ENCODE measurements around the gene POLH.
"Not testable (repeated sequence)": the region's sequence is repeated elsewhere in the genome, so short reads cannot be mapped to it uniquely, and the experiment has no call there.

The POLH gene

DNA sequence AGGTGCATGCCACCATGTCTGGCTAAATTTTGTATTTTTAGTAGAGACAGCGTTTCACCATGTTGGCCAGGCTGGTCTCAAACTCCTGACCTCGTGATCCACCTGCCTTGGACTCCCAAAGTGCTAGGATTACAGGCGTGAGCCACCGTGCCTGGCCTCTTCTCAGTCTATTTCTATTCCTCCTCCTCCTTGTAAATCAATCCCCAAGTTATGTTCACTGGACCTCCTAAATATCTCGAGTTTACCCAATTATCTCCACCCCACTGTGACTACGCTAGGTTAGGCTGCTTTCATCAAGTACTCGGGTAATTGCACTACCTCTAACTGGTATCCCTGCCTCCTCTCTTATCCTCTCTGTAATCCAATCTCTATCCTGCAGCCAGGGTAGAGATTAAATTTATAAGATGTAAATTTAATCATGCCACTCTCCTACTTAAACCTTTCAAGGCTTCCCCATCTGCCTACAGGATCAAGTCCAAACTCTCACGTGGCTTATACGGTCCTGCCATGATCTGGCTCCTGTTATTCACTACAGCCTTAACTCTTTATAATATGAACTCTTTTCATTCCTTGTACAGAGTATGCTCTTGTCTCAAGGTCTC lies 58.8 kb downstream of the POLH start:
- no peak for FAIRE-seq

DNA sequence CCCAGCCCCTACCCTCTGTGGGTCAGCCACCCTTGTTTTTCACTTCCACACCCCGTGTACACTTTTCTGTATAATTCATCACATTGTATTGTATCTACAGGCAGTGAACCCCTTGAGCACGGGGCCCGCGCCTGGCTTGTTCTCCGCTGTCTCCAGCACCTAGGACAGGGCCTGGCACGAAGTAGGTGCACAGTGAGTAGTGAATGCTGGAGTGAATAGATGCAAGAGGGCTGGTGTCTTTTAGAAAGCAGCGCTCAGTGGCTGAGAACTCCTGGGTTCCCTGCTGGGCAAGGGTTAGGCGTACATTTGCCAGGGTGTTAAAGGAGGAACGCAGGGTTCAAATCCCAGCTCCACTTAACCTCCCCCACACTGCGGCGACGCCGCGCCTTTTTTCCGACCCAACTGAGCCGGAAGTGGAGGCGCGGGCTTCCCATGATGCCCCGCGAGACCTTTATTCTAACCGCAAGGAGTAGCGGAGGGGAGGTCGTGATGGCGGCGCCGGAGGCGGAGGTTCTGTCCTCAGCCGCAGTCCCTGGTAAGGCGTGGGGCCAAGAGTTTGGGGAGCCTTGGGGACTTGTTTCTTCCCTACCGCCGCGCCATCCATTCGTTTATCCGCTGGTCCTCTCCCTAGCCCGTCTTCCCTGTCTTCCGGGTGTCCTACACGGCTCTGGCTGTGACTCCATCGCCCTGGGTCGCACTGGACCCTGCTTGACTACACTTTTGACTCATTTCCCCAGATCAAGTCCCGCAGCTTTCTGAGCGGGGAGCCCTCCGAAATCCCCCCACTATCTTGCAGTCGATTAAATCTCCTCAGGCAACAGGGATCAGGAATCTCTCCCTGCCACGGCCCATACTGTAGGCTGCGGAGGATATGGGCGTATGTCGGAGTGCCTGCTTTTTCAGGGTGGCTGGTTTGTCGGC lies 59.7 kb downstream of the POLH start, which contains the start of gene MAD2L1BP:
Gene MAD2L1BP, plus strand, starts transcription at position 454 of the 921 bp plus-strand sequence. Its CDS starts 36 bp downstream, at position 490.
- no peak for FAIRE-seq

DNA sequence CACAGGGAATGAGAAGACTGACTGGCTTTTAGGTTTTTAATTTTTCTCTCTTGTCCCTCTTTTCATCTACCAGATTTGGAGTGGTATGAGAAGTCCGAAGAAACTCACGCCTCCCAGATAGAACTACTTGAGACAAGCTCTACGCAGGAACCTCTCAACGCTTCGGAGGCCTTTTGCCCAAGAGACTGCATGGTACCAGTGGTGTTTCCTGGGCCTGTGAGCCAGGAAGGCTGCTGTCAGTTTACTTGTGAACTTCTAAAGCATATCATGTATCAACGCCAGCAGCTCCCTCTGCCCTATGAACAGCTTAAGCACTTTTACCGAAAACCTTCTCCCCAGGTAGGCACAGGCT lies 60.3 kb downstream of the POLH start:
- FAIRE-seq = no peak

DNA sequence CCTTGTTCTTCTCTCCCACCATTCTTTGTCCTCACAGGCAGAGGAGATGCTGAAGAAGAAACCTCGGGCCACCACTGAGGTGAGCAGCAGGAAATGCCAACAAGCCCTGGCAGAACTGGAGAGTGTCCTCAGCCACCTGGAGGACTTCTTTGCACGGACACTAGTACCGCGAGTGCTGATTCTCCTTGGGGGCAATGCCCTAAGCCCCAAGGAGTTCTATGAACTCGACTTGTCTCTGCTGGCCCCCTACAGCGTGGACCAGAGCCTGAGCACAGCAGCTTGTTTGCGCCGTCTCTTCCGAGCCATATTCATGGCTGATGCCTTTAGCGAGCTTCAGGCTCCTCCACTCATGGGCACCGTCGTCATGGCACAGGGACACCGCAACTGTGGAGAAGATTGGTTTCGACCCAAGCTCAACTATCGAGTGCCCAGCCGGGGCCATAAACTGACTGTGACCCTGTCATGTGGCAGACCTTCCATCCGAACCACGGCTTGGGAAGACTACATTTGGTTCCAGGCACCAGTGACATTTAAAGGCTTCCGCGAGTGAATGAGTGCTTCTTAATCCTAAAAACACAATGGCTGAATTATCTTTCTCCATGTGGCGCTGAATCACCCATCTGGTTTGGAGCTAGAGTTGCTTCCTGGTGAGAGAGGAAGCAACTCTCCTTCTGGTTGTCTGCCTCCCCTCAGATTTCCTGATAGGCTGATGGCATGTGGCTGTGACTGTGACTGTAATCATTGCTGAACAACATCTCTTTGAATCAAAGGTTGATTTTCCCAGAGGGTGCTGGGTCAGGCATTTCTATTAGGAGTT lies 64.2 kb downstream of the POLH start:
- FAIRE-seq = no peak

DNA sequence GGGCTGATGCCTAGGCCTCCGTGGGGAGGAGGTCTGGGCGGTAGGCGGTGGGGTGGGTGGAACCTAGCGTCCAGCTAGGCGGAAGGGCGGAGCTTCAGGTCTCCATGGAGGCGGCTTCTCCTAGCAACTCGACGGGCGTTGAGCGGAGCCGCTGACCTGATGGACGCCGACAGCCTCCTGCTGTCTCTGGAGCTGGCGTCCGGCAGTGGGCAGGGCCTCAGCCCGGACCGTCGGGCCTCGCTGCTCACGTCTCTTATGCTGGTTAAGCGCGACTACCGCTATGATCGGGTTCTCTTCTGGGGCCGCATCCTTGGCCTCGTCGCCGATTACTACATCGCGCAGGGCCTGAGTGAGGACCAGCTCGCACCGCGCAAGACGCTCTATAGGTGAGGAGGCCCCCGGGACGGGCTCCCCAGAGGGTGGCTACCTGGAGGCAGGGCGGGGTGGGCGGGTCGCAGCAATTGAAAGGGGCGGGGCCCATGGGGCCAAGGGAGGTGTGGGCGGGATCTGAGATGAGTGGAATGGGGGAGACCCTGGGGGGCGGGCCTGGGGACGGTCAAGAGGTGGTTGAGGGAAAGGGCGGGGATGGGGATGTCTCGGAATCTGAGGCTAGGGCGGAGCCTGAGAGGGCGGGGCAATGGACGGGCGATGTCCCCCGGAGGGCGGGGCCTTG lies 69.1 kb downstream of the POLH start, which contains the start of gene RSPH9:
Gene RSPH9, plus strand, starts transcription at position 97 of the 673 bp plus-strand sequence. Its CDS starts 63 bp downstream, at position 160.
- peak; percentile 74 for FAIRE-seq

DNA sequence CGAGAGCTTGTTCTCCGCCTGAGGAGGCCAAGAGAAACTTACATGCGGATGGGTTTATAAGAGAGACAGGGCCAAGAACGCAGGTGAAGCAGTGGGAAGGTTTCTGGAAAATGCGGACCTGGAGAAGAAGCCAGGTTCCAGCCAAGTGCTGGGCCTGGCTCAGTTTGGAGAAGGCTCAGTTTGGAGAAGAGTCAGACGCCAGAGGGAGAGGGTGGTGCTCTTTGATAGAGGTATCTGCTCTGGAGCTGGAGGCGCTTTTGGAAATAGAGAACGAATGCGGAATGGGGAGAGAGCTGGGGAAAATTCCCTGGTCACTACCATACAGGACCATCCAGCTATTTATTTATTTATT lies 69.6 kb downstream of the POLH start:
- FAIRE-seq = no peak

DNA sequence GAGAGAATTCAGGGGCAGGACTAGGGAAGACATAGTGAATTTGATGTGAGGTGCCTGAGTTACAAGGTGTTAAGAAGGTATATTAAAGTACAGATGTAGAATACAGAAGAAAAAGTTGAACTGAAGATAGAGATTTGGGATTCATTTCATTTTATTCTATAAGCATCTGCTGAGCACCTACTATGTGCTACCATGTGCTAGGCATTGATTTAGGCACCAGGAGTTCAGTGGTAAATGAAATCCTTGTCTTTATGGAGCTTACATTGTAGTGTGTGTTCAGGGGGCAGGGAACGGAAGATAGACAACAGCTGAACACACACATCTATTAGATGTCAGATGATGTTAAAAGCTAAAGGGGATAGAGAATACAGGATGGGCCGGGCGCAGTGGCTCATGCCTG lies 71.6 kb downstream of the POLH start:
- FAIRE-seq = no peak

DNA sequence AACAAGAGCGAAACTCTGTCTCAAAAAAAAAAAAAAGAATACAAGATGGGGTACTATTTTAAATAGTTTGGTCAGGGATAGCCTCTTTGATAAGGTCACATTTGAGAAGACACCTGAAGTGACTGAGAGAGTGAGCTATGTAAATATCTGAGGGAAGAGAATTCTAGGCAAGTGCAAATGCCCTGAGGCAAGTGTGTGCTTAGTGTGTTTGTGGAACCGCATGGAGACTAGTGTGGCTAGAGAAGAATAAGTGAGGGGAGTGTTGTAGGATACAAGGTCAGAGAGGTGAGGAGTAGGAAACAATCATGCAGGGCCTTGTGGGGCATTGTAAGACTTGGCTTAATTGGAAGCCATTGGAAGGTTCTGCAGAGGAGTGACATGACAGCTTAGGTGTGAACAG lies 72.3 kb downstream of the POLH start:
- no peak for FAIRE-seq

DNA sequence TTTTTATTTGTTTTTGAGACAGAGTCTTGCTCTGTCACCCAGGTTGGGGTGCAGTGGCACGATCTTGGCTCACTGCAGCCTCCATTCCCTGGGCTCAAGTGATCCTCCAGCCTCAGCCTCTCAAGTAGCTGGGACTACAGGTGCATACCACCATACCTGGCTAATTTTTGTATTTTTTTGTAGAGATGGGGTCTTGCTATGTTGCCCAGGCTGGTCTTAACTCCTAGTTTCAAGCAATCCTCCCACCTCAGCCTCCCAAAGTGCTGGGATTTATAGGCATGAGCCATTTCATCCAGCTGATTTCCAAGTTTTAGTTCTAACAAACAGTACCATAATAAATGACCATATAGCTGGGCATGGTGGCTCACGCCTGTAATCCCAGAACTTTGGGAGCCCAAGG lies 76.8 kb downstream of the POLH start:
- FAIRE-seq = not testable (repeated sequence)

DNA sequence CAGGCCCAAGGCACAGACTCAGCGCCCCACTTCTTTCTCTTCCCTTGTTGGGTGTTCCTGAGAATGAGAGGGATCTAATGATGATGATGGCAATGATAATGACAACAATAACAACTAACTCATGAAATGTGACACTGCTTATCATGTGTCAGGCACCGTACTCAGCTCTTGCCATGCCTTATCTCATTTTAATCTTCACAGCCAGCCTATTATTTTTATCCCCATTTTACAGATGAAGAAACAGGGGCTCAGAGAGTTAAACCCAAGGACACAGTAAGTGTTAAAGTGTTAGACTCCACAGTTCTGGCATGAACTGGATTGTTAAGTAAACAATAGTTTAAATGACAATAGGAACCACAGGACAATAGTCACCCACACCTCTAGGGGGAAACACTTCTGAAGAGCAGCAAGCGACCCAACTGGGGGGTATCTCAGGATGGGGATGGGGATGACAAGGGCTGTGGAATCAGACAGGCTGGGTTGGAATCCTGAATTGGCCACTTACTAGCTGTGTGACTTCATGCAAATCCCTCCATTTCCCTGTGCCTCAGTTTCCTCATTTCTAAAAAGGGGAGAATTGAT lies 81.3 kb downstream of the POLH start:
- FAIRE-seq = no peak

DNA sequence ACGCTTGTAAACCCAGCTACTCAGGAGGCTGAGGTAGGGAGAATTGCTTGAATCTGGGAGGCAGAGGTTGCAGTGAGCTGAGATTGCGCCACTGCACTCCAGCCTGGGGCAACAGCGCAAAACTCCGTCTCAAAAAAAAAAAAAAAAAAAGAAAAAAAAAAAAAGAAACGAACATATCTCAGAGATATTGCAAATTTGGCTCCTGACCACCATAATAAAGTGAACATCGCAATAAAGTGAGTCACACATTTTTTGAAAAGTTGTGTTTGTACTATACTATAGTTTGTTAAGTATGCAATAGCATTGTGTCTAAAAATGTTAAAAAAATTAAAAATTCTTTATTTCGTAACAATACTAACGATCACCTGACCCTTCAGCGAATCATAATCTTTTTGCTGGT lies 82.2 kb downstream of the POLH start:
- FAIRE-seq = no peak

DNA sequence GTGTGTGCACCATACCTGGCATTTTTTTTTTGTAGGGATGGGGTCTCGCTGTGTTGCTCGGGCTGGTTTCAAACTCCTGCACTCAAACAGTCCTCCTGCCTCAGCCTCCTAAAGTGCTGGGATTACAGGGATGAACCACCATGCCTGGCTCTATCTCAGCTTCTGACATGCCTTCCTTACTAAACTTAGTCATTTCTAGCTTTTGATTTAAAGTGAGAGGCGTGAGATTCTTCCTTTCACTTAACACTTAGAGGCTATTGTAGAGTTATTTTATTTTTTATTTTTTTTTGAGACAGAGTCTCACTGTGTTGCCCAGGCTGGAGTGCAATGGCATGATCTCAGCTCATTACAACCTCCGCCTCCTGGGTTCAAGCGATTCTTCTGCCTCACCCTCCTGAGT lies 87.0 kb downstream of the POLH start:
- not testable (repeated sequence) for FAIRE-seq

Data from G401.6 (cell line).